Neuronal stem cell (in vitro differentiated cells): ENCODE measurements around the gene ANO6.

ENCODE experiments used
- DNase-seq: peaks from one replicate; pipeline ENCODE4 v3.0.0-alpha.2; 2013; ENCODE audit warnings: low spot score
- H2AFZ ChIP-seq: one replicate; pipeline ENCODE4 v1.6.1; 2013; ENCODE audit warnings: mild to moderate bottlenecking, low read length, inconsistent platforms
- H2AK5ac ChIP-seq: 2 replicates; pipeline ENCODE4 v1.6.1; 2013; ENCODE audit warnings: low read depth, mild to moderate bottlenecking, inconsistent platforms, low read length, moderate library complexity, mixed read lengths
- H2BK120ac ChIP-seq: 2 replicates; pipeline ENCODE4 v1.6.1; 2013; ENCODE audit warnings: low read depth, mild to moderate bottlenecking, inconsistent platforms, low read length, moderate library complexity, mixed read lengths
- H2BK12ac ChIP-seq: one replicate; pipeline ENCODE4 v1.6.1; 2013; ENCODE audit warnings: low read length, inconsistent platforms
- H2BK15ac ChIP-seq: 2 replicates; pipeline ENCODE4 v1.6.1; 2013; ENCODE audit warnings: mild to moderate bottlenecking, low read length, inconsistent platforms, mixed read lengths
- H2BK5ac ChIP-seq: one replicate; pipeline ENCODE4 v1.6.1; 2013; ENCODE audit warnings: inconsistent platforms, mild to moderate bottlenecking, low read length, moderate library complexity
- H3K14ac ChIP-seq: one replicate; pipeline ENCODE4 v1.6.1; 2013; ENCODE audit warnings: low read length, inconsistent platforms
- H3K18ac ChIP-seq: 2 replicates; pipeline ENCODE4 v1.6.1; 2013; ENCODE audit warnings: low read length, inconsistent platforms
- H3K23ac ChIP-seq: 2 replicates; pipeline ENCODE4 v1.6.1; 2013; ENCODE audit warnings: low read depth, mild to moderate bottlenecking, mixed read lengths, low read length, inconsistent platforms; ENCODE audit not compliant: poor library complexity
- H3K27ac ChIP-seq: replicated peaks from 3 replicates; pipeline ENCODE4 v1.5.1; 2013; ENCODE audit warnings: low read length, inconsistent platforms
- H3K27me3 ChIP-seq, 3 experiments: 2 replicates each; pipeline ENCODE4 v1.6.1; 2013; ENCODE audit warnings: low read length in 3 of 3, mild to moderate bottlenecking in 2 of 3, inconsistent platforms in 1 of 3, low read depth in 1 of 3, mixed read lengths in 1 of 3, moderate library complexity in 1 of 3; ENCODE audit not compliant: control insufficient read depth in 3 of 3, insufficient read depth in 3 of 3
- H3K36me3 ChIP-seq, 2 donors: replicated peaks in 1 of 2; 2 replicates each; pipeline ENCODE4 v1.6.1; 2013; ENCODE audit warnings: low read length in 2 of 2; ENCODE audit not compliant: control insufficient read depth in 2 of 2, insufficient read depth in 2 of 2
- H3K4ac ChIP-seq: 2 replicates; pipeline ENCODE4 v1.6.1; 2013; ENCODE audit warnings: inconsistent platforms, mild to moderate bottlenecking, low read length, moderate library complexity
- H3K4me1 ChIP-seq, 2 donors: 1 replicate in 1 of 2; 2 replicates in 1 of 2; pipeline ENCODE4 v1.6.1; 2013; ENCODE audit warnings: low read length in 2 of 2, low read depth in 1 of 2; ENCODE audit not compliant: control insufficient read depth in 2 of 2, insufficient read depth in 1 of 2
- H3K4me2 ChIP-seq: one replicate; pipeline ENCODE4 v1.6.1; 2013; ENCODE audit warnings: mild to moderate bottlenecking, low read length, inconsistent platforms; ENCODE audit not compliant: insufficient read depth, poor library complexity, severe bottlenecking
- H3K4me3 ChIP-seq, 2 donors: 2 replicates each; pipeline ENCODE4 v1.5.1; 2013; ENCODE audit warnings: low read length in 2 of 2, mild to moderate bottlenecking in 2 of 2, inconsistent platforms in 1 of 2, moderate library complexity in 1 of 2
- H3K79me1 ChIP-seq: one replicate; pipeline ENCODE4 v1.6.1; 2013; ENCODE audit warnings: low read depth, mild to moderate bottlenecking, inconsistent platforms, low read length, moderate library complexity
- H3K9ac ChIP-seq: one replicate; pipeline ENCODE4 v1.6.1; 2013; ENCODE audit warnings: mild to moderate bottlenecking, low read depth, low read length, inconsistent platforms; ENCODE audit not compliant: poor library complexity
- H3K9me3 ChIP-seq, 2 donors: replicated peaks in 1 of 2; 2 replicates each; pipeline versions ENCODE3 to v1.6.1; 2013; ENCODE audit warnings: low read length in 2 of 2, mild to moderate bottlenecking in 2 of 2, inconsistent platforms in 1 of 2, low read depth in 1 of 2, mixed read lengths in 1 of 2, moderate library complexity in 1 of 2; ENCODE audit not compliant: control insufficient read depth in 2 of 2, insufficient read depth in 1 of 2
- H4K8ac ChIP-seq: one replicate; pipeline ENCODE4 v1.6.1; 2013; ENCODE audit warnings: low read depth, mild to moderate bottlenecking, inconsistent platforms, low read length, moderate library complexity
- H4K91ac ChIP-seq: one replicate; pipeline ENCODE4 v1.6.1; 2013; ENCODE audit warnings: low read length, low read depth, mild to moderate bottlenecking, inconsistent platforms; ENCODE audit not compliant: poor library complexity
- WGBS, 2 donors: extraction: QIAGEN DNeasy Blood & Tissue Kit; methylation state at CpG; one replicate each; pipeline ENCODE4 v1.1.7; 2013; ENCODE audit warnings: missing lambda C conversion rate in 2 of 2, mixed read lengths in 1 of 2; ENCODE audit not compliant: insufficient read length in 2 of 2, insufficient replicate concordance in 1 of 2; ENCODE audit errors: extremely low coverage in 2 of 2; 5-methylcytosine and 5-hydroxymethylcytosine counted together

Gene ANO6

DNA sequence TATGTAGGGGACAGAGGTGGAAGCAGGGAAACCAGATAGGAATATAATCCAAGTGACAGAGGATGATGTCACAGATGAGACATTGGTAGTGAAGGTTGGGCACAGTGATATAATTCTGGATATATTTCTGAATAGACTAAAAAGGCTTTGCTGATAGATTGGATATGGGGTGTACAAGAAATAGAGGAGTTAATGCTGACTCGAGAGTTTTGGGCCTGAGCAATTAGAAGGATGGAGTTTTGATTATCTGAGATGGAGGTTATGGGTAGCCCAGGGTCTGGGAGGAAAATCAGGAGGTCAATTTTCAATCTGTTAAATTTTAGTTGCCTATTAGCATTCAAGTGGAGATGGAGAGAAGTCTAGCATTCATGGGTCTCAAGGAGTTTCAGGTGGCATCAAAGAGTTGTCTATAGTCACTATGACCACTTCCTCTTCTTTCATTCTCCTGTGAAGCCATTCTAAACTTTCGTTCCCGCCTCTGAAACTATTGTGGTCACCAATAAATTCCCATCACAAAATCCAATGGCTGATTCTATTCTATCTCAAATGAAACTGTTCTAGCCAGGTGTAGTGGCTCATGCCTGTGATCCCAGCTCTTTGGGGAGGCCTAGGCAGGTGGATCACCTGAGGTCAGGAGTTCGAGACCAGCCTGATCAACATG is 10.6 kb upstream of the ANO6 start:
- Histone ChIP-seq H3K27me3 (no peaks in the 10 kb centered on the region), H3K4me2 (no peak overlapping the region), H4K8ac (no peak overlapping the region), H3K14ac (no peak overlapping the region), H2BK15ac (no peak overlapping the region), H2AK5ac (no peak overlapping the region), H3K79me1 (no peaks in the 10 kb centered on the region), H2BK5ac (no peak overlapping the region), H3K4me1 (peaks cover 1 to 2% of the 10 kb centered on the region in 2 donors), H3K9me3 (peaks cover 0 to 2% of the 10 kb centered on the region in 2 donors), H3K18ac (no peak overlapping the region), H3K9ac (no peak overlapping the region), H2AFZ (no peak overlapping the region), H3K36me3 (no peaks in the 10 kb centered on the region), H3K23ac (no peak overlapping the region), H2BK120ac (no peak overlapping the region), H3K27ac (no peak overlapping the region), H2BK12ac (no peak overlapping the region), H3K4ac (no peak overlapping the region), H3K4me3 (no peak overlapping the region), H4K91ac (no peak overlapping the region)
- WGBS, 2 donors = no CpG with 5 or more reads among the region's 4 CpGs
- no peak for DNase-seq

DNA sequence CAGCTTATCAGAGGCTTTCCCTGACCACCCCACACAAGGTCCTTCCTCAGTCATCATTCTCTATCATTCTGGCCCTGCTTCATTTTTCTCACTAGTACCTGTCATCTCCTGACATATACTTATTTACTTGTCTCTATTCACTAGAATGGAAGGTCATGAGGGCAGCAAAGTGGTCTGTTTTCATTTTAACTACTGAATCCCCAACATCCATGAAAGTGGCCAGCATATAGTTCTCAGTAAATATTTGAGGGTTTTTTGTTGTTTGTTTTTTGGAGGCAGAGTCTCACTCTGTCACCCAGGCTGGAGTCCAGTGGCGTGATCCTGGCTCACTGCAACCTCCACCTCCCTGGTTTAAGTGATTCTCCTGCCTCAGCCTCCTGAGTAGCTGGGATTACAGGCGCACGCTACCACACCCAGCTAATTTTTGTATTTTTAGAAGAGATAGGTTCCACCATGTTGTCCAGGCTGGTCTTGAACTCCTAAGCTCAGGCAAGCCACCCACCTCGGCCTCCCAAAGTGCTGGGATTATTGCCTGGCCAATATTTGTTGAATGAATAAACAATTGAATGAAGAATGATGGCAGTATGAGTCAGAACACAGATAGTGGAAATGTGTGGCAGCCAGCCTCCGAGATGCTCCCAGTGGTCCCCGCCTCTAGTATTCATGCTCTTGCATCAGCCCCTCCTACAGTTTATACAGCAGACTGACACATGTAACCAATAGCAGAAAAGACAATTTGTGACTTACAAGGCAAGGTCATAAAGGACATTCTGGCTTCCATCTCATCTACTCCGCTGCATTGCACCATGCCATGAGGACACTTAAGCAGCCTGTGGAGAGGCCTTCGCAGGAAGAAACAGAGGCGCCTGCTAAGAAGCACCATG is 7.0 kb upstream of the ANO6 start:
- H3K14ac ChIP-seq = no peak overlapping the region
- peaks cover 1 to 2% of the 10 kb centered on the region in 2 donors for H3K4me1 ChIP-seq
- no peak overlapping the region for H3K4me3 ChIP-seq
- H2AFZ ChIP-seq = no peak overlapping the region
- DNase-seq = no peak
- WGBS, 2 donors = no CpG with 5 or more reads among the region's 9 CpGs
- no peak overlapping the region for H2BK12ac ChIP-seq
- no peak overlapping the region for H3K9ac ChIP-seq
- no peaks in the 10 kb centered on the region for H3K9me3 ChIP-seq
- no peak overlapping the region for H2BK120ac ChIP-seq
- no peak overlapping the region for H4K91ac ChIP-seq
- H3K79me1 ChIP-seq = no peaks in the 10 kb centered on the region
- no peak overlapping the region for H3K4ac ChIP-seq
- H3K23ac ChIP-seq = no peak overlapping the region
- no peaks in the 10 kb centered on the region for H3K27me3 ChIP-seq
- no peak overlapping the region for H2BK5ac ChIP-seq
- no peak overlapping the region for H4K8ac ChIP-seq
- no peak overlapping the region for H2BK15ac ChIP-seq
- no peak overlapping the region for H3K4me2 ChIP-seq
- H3K18ac ChIP-seq = no peak overlapping the region
- no peaks in the 10 kb centered on the region for H3K36me3 ChIP-seq
- no peak overlapping the region for H2AK5ac ChIP-seq
- H3K27ac ChIP-seq = no peak overlapping the region

- Histone ChIP-seq H2AFZ (no peak overlapping the region), H3K14ac (no peak overlapping the region), H2BK120ac (no peak overlapping the region), H4K8ac (no peak overlapping the region), H3K27ac (no peak overlapping the region), H3K18ac (no peak overlapping the region), H3K23ac (no peak overlapping the region), H3K4me3 (no peak overlapping the region), H3K9ac (no peak overlapping the region), H4K91ac (no peak overlapping the region), H3K79me1 (no peaks in the 10 kb centered on the region), H3K4me2 (no peak overlapping the region), H3K4ac (no peak overlapping the region), H3K27me3 (no peaks in the 10 kb centered on the region), H3K36me3 (no peaks in the 10 kb centered on the region), H3K4me1 (peaks cover 1 to 2% of the 10 kb centered on the region in 2 donors), H2BK15ac (no peak overlapping the region), H2AK5ac (no peak overlapping the region), H2BK5ac (no peak overlapping the region), H3K9me3 (no peaks in the 10 kb centered on the region), H2BK12ac (no peak overlapping the region)
- no CpG with 5 or more reads among the region's 2 CpGs for WGBS, 2 donors
- DNase-seq = no peak
These were observed 6.1 kb upstream of the ANO6 start for GRCh38 chr12:45209784-45210183.

DNA sequence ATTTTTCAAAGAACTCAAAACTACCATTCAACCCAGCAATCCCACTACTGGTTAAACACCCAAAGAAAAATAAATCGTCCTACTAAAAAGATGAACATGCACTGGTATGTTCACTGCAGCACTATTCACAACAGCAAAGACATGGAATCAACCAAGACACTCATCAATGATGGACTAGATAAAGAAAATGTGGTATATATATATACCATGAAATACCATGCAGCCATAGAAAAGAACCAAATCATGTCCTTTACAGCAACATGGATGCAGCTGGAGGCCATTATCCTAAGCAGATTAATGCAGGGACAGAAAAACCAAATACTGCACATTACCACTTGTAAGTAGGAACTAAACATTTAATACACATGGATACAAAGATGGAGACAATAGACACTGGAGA is 3.8 kb upstream of the ANO6 start:
- H3K36me3 ChIP-seq = no peaks in the 10 kb centered on the region
- no peaks in the 10 kb centered on the region for H3K9me3 ChIP-seq
- H2BK120ac ChIP-seq = no peak overlapping the region
- H2BK15ac ChIP-seq = no peak overlapping the region
- H3K18ac ChIP-seq = no peak overlapping the region
- H3K27me3 ChIP-seq = no peaks in the 10 kb centered on the region
- no peak overlapping the region for H3K27ac ChIP-seq
- no peak overlapping the region for H3K4me2 ChIP-seq
- no peak overlapping the region for H4K91ac ChIP-seq
- H2BK5ac ChIP-seq = no peak overlapping the region
- no peak overlapping the region for H3K14ac ChIP-seq
- no CpG with 5 or more reads among the region's 1 CpG for WGBS, 2 donors
- peaks cover 1 to 2% of the 10 kb centered on the region in 2 donors for H3K4me1 ChIP-seq
- H3K4me3 ChIP-seq = no peak overlapping the region
- no peak for DNase-seq
- no peaks in the 10 kb centered on the region for H3K79me1 ChIP-seq
- H2BK12ac ChIP-seq = no peak overlapping the region
- H2AK5ac ChIP-seq = no peak overlapping the region
- no peak overlapping the region for H3K23ac ChIP-seq
- H3K4ac ChIP-seq = no peak overlapping the region
- H4K8ac ChIP-seq = no peak overlapping the region
- no peak overlapping the region for H2AFZ ChIP-seq
- no peak overlapping the region for H3K9ac ChIP-seq
